HEK293 (cell line): ENCODE data around the gene PAMR1.

Experiments used
- CTCF ChIA-PET: fragments of 350-600 bp; formaldehyde crosslinking; extraction: SDS; loops from one replicate; lab custom pipeline; 2021; ENCODE audit warnings: antibody characterized with exemption; lab: Yijun Ruan, JAX
- POLR2A ChIA-PET: fragments of 300-600 bp; formaldehyde crosslinking; extraction: SDS; loops from one replicate; lab custom pipeline; 2020; ENCODE audit warnings: antibody characterized with exemption, inconsistent platforms; lab: Yijun Ruan, JAX
- H3K27ac ChIP-seq: fragments of 200-500 bp; sonication (Bioruptor generic); 2 replicates; pipeline ENCODE4 v1.5.1; 2014; ENCODE audit warnings: low read depth, low read length, control low read depth, inconsistent platforms; ENCODE audit errors: extremely low read depth
- H3K36me3 ChIP-seq, 2 experiments: fragments of 200-500 bp in 1 of 2; sonication (Bioruptor generic) in 1 of 2; 1 replicate in 1 of 2; 2 replicates in 1 of 2; pipeline ENCODE4 v1.5.1; 2014 to 2017; ENCODE audit warnings: inconsistent platforms in 2 of 2, low read length in 2 of 2; ENCODE audit not compliant: control insufficient read depth in 2 of 2, insufficient read depth in 1 of 2
- H3K4me1 ChIP-seq: fragments of 200-500 bp; sonication (Bioruptor generic); 2 replicates; pipeline ENCODE4 v1.5.1; 2014; ENCODE audit warnings: mild to moderate bottlenecking, low read length, inconsistent platforms; ENCODE audit not compliant: control insufficient read depth, insufficient read depth
- H3K4me3 ChIP-seq: 2 replicates; pipeline ENCODE4 v1.5.1; 2011; ENCODE audit warnings: low read depth, mild to moderate bottlenecking, control low read depth, low read length, moderate library complexity
- H3K9me3 ChIP-seq: fragments of 200-500 bp; sonication (Bioruptor generic); 2 replicates; pipeline ENCODE4 v1.5.1; 2014; ENCODE audit warnings: low read depth, low read length, inconsistent platforms; ENCODE audit not compliant: control insufficient read depth, insufficient read depth
- GLI4 ChIP-seq: fragments of 450-650 bp; formaldehyde crosslinking; IDR thresholded peaks from 2 replicates; pipeline ENCODE4 v1.5.1; 2016; ENCODE audit warnings: missing biosample characterization, missing genetic modification characterization
- GLIS2 ChIP-seq: fragments of 450-650 bp; formaldehyde crosslinking; IDR thresholded peaks from 2 replicates; pipeline ENCODE4 v1.5.1; 2016; ENCODE audit warnings: missing biosample characterization, missing genetic modification characterization
- IKZF3 ChIP-seq: fragments of 450-650 bp; IDR thresholded peaks from 2 replicates; pipeline ENCODE4 v1.5.0; 2018; ENCODE audit warnings: missing biosample characterization, mild to moderate bottlenecking, missing genetic modification characterization, moderate library complexity
- KLF8 ChIP-seq: fragments of 450-650 bp; formaldehyde crosslinking; IDR thresholded peaks from 2 replicates; pipeline ENCODE4 v1.5.1; 2016; ENCODE audit warnings: missing biosample characterization, missing genetic modification characterization
- MZF1 ChIP-seq: fragments of 450-650 bp; formaldehyde crosslinking; IDR thresholded peaks from 2 replicates; pipeline ENCODE4 v1.5.1; 2017; ENCODE audit warnings: missing biosample characterization, missing genetic modification characterization, borderline replicate concordance
- SALL2 ChIP-seq: fragments of 450-650 bp; formaldehyde crosslinking; IDR thresholded peaks from 2 replicates; pipeline ENCODE4 v1.5.0; 2017; ENCODE audit warnings: missing biosample characterization, mild to moderate bottlenecking, missing genetic modification characterization, borderline replicate concordance
- SP2 ChIP-seq: fragments of 450-650 bp; formaldehyde crosslinking; IDR thresholded peaks from 2 replicates; pipeline ENCODE4 v1.5.1; 2016; ENCODE audit warnings: missing biosample characterization, missing genetic modification characterization
- SP3 ChIP-seq: fragments of 450-650 bp; formaldehyde crosslinking; IDR thresholded peaks from 2 replicates; pipeline ENCODE4 v1.5.1; 2016; ENCODE audit warnings: missing biosample characterization, missing genetic modification characterization
- SP7 ChIP-seq: fragments of 450-650 bp; formaldehyde crosslinking; IDR thresholded peaks from 2 replicates; pipeline ENCODE4 v1.5.1; 2016; ENCODE audit warnings: missing biosample characterization, missing genetic modification characterization
- ZBTB17 ChIP-seq: fragments of 450-650 bp; formaldehyde crosslinking; IDR thresholded peaks from 2 replicates; pipeline ENCODE4 v1.5.1; 2016; ENCODE audit warnings: missing biosample characterization, missing genetic modification characterization
- ZBTB20 ChIP-seq: fragments of 450-650 bp; formaldehyde crosslinking; IDR thresholded peaks from 2 replicates; pipeline ENCODE4 v1.5.1; 2016; ENCODE audit warnings: missing biosample characterization, missing genetic modification characterization
- ZBTB44 ChIP-seq: fragments of 450-650 bp; IDR thresholded peaks from 2 replicates; pipeline ENCODE4 v1.5.1; 2018; ENCODE audit warnings: missing biosample characterization, mild to moderate bottlenecking, missing genetic modification characterization
- ZBTB48 ChIP-seq: fragments of 450-650 bp; formaldehyde crosslinking; IDR thresholded peaks from 2 replicates; pipeline ENCODE4 v1.5.1; 2016; ENCODE audit warnings: missing biosample characterization, missing genetic modification characterization
- ZBTB8A ChIP-seq: fragments of 450-650 bp; formaldehyde crosslinking; IDR thresholded peaks from 2 replicates; pipeline ENCODE4 v1.5.1; 2016; ENCODE audit warnings: missing biosample characterization, missing genetic modification characterization
- ZFHX2 ChIP-seq: fragments of 450-650 bp; formaldehyde crosslinking; conservative IDR thresholded peaks from 2 replicates; pipeline ENCODE4 v1.5.1; 2016; ENCODE audit warnings: missing biosample characterization, missing genetic modification characterization
- ZFP37 ChIP-seq: fragments of 450-650 bp; formaldehyde crosslinking; IDR thresholded peaks from 2 replicates; pipeline ENCODE4 v1.5.1; 2016; ENCODE audit warnings: missing biosample characterization, missing genetic modification characterization
- ZIC2 ChIP-seq: fragments of 450-650 bp; formaldehyde crosslinking; IDR thresholded peaks from 2 replicates; pipeline ENCODE4 v1.5.1; 2016; ENCODE audit warnings: missing biosample characterization, missing genetic modification characterization
- ZNF169 ChIP-seq: fragments of 450-650 bp; formaldehyde crosslinking; IDR thresholded peaks from 2 replicates; pipeline ENCODE4 v1.5.1; 2016; ENCODE audit warnings: missing biosample characterization, missing genetic modification characterization
- ZNF174 ChIP-seq: fragments of 450-650 bp; formaldehyde crosslinking; IDR thresholded peaks from 2 replicates; pipeline ENCODE4 v1.5.0; 2017; ENCODE audit warnings: missing biosample characterization, mild to moderate bottlenecking, missing genetic modification characterization
- ZNF223 ChIP-seq: fragments of 450-650 bp; formaldehyde crosslinking; IDR thresholded peaks from 2 replicates; pipeline ENCODE4 v1.5.1; 2016; ENCODE audit warnings: missing biosample characterization, missing genetic modification characterization
- ZNF292 ChIP-seq: fragments of 450-650 bp; formaldehyde crosslinking; IDR thresholded peaks from 2 replicates; pipeline ENCODE4 v1.5.1; 2016; ENCODE audit warnings: low read depth, missing biosample characterization, missing genetic modification characterization, borderline replicate concordance
- ZNF302 ChIP-seq: fragments of 450-650 bp; formaldehyde crosslinking; IDR thresholded peaks from 2 replicates; pipeline ENCODE4 v1.5.1; 2016; ENCODE audit warnings: missing biosample characterization, missing genetic modification characterization, low read depth
- ZNF335 ChIP-seq: fragments of 450-650 bp; formaldehyde crosslinking; conservative IDR thresholded peaks from 2 replicates; pipeline ENCODE4 v1.5.1; 2016; ENCODE audit warnings: missing biosample characterization, missing genetic modification characterization
- ZNF394 ChIP-seq: fragments of 450-650 bp; formaldehyde crosslinking; IDR thresholded peaks from 2 replicates; pipeline ENCODE4 v1.5.1; 2016; ENCODE audit warnings: missing biosample characterization, missing genetic modification characterization, mild to moderate bottlenecking, moderate library complexity, borderline replicate concordance
- ZNF404 ChIP-seq: fragments of 450-650 bp; formaldehyde crosslinking; IDR thresholded peaks from 2 replicates; pipeline ENCODE4 v1.5.1; 2017; ENCODE audit warnings: missing biosample characterization, missing genetic modification characterization
- ZNF514 ChIP-seq: fragments of 450-650 bp; formaldehyde crosslinking; IDR thresholded peaks from 2 replicates; pipeline ENCODE4 v1.5.1; 2016; ENCODE audit warnings: missing biosample characterization, missing genetic modification characterization
- ZNF544 ChIP-seq: fragments of 450-650 bp; formaldehyde crosslinking; IDR thresholded peaks from 2 replicates; pipeline ENCODE4 v1.5.0; 2017; ENCODE audit warnings: missing biosample characterization, missing genetic modification characterization
- ZNF623 ChIP-seq: fragments of 450-650 bp; formaldehyde crosslinking; IDR thresholded peaks from 2 replicates; pipeline ENCODE4 v1.5.1; 2016; ENCODE audit warnings: missing biosample characterization, missing genetic modification characterization
- ZNF658 ChIP-seq: fragments of 450-650 bp; formaldehyde crosslinking; IDR thresholded peaks from 2 replicates; pipeline ENCODE4; 2016; ENCODE audit warnings: missing biosample characterization, missing genetic modification characterization
- ZNF670 ChIP-seq: fragments of 450-650 bp; formaldehyde crosslinking; IDR thresholded peaks from 2 replicates; pipeline ENCODE4 v1.5.1; 2016; ENCODE audit warnings: missing biosample characterization, missing genetic modification characterization, low read depth
- ZNF768 ChIP-seq: fragments of 450-650 bp; formaldehyde crosslinking; IDR thresholded peaks from 2 replicates; pipeline ENCODE4 v1.5.1; 2018; ENCODE audit warnings: missing biosample characterization, mild to moderate bottlenecking, missing genetic modification characterization
- ZSCAN18 ChIP-seq: fragments of 450-650 bp; formaldehyde crosslinking; IDR thresholded peaks from 2 replicates; pipeline ENCODE4 v1.5.1; 2016; ENCODE audit warnings: missing biosample characterization, missing genetic modification characterization

The PAMR1 gene

GRCh38 chr11:35419184-35419829, 106.1 kb downstream of the PAMR1 start, which contains the start of gene SLC1A2 (continued):
- TF ChIP-seq ZBTB44 (no peak), GLIS2 (no peak), ZBTB48 (tag by site-specific recombination) (peak; percentile 85)

- no peaks in the 10 kb centered on the region for H3K4me1 ChIP-seq
- no peaks in the 10 kb centered on the region for H3K9me3 ChIP-seq
- peak overlapping the region; percentile 49; the same call in 1 of the 2 replicates for H3K27ac ChIP-seq
- no peaks in the 10 kb centered on the region for H3K36me3 ChIP-seq
- ChIA-PET POLR2A (interaction anchor here (0.7 kb wide), 1 partner anchor 23 kb away, joined by 3 read pairs; no protein-coding TSS in a partner anchor), CTCF (interaction anchor here (0.6 to 1.2 kb wide), 5 partner anchors 67 to 404 kb away, joined by 3 to 5 read pairs (median 4); no protein-coding TSS in a partner anchor)
- H3K4me3 ChIP-seq: peak overlapping the region; percentile 59
- TF ChIP-seq ZBTB17 (tag by site-specific recombination) (peak; percentile 48), ZNF169 (no peak), ZNF623 (tag by site-specific recombination) (peak; percentile 90), ZNF544 (no peak), ZNF670 (tag by site-specific recombination) (no peak), ZNF404 (tag by site-specific recombination) (no peak), ZNF514 (tag by site-specific recombination) (no peak), ZNF174 (tag by site-specific recombination) (no peak), SP2 (tag by site-specific recombination) (peak; percentile 46), ZFP37 (tag by site-specific recombination) (no peak), SALL2 (tag by site-specific recombination) (no peak), ZIC2 (peak; percentile 50; the same call in 1 of the 2 replicates), ZNF394 (no peak), SP3 (peak; percentile 25; the same call in 1 of the 2 replicates), GLI4 (tag by site-specific recombination) (0 out of 2 replicates have a peak, but pooled peaks have one; percentile 41), ZNF768 (tag by site-specific recombination) (no peak), ZBTB44 (no peak), ZNF292 (tag by site-specific recombination) (no peak), IKZF3 (0 out of 2 replicates have a peak, but pooled peaks have one; percentile 13), SP7 (tag by site-specific recombination) (no peak), ZNF302 (tag by site-specific recombination) (no peak), GLIS2 (no peak), ZNF335 (tag by site-specific recombination) (peak; percentile 84), MZF1 (tag by site-specific recombination) (peak; percentile 55; the same call in 1 of the 2 replicates), ZBTB8A (tag by site-specific recombination) (peak; percentile 94), ZBTB20 (peak; percentile 51; the same call in 1 of the 2 replicates), ZNF658 (tag by site-specific recombination) (no peak), KLF8 (tag by site-specific recombination) (no peak), ZFHX2 (tag by site-specific recombination) (peak; percentile 48), ZNF223 (tag by site-specific recombination) (peak; percentile 72; the same call in 1 of the 2 replicates), ZSCAN18 (tag by site-specific recombination) (no peak)
These were observed 106.9 kb downstream of the PAMR1 start for GRCh38 chr11:35418282-35419183.
